GM18873 (cell line): ENCODE results near the gene ECE1.
"Not testable (repeated sequence)": the region's sequence is repeated elsewhere in the genome, so short reads cannot be mapped to it uniquely, and the experiment has no call there.

Source experiments
- ATAC-seq: cut with Tn5 transposase; IDR thresholded peaks from one replicate; pipeline ENCODE4 v1.9.1; 2021; ENCODE audit warnings: mild to moderate bottlenecking, moderate library complexity, moderate number of reproducible peaks; ENCODE audit not compliant: unreplicated experiment, low FRiP score

The ECE1 gene

GRCh38 chr1:21237446-21238088 lies 52.7 kb downstream of the ECE1 start:
- no peak for ATAC-seq

- no peak for ATAC-seq
Measured at GRCh38 chr1:21236178-21236577, 54.1 kb downstream of the ECE1 start.

- ATAC-seq: no peak
Measured at GRCh38 chr1:21234779-21235178, 55.5 kb downstream of the ECE1 start.

GRCh38 chr1:21233490-21233889 lies 56.8 kb downstream of the ECE1 start:
- ATAC-seq: no peak

DNA sequence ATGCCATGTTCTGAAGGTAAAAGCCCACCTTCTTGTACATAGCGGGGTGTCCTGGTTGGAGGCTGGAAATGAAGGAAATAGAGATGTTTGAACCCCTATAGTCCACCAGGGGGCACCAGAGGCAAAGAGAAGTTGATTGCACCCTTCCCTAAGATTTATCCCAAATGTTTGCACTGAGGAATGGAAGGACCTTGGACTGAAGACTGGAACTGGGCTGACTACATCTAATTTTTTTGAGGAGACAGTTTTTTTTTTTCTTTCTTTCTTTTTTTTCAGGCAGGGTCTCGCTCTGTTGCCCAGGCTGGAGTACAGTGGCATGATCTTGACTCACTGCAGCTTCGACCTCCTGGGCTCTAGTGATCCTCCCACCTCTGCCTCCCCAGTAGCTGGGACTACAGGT lies 58.2 kb downstream of the ECE1 start:
- ATAC-seq: no peak

- ATAC-seq: no peak
Measured at GRCh38 chr1:21229246-21230000, 60.8 kb downstream of the ECE1 start.

DNA sequence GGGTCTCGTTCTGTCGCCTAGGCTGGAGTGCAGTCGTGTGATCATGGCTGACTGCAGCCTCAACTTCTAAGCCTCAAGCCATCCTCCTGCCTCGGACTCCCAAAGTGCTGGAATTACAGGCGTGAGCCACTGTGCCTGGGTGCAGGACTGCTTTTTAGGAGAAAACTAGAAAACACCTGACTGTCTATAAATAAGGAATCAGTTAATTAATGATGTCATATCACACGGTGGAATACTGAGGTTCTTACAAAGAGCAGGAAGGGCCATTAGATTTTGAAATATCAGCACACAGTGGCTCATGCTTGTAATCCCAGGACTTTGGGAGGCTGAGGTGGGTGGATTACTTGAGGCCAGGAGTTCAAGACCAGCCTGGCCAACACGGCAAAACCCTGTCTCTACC lies 62.0 kb downstream of the ECE1 start:
- not testable (repeated sequence) for ATAC-seq

- no peak for ATAC-seq
Measured at GRCh38 chr1:21225065-21225464, 65.2 kb downstream of the ECE1 start.

GRCh38 chr1:21220815-21221214 lies 69.4 kb downstream of the ECE1 start:
- ATAC-seq: no peak

DNA sequence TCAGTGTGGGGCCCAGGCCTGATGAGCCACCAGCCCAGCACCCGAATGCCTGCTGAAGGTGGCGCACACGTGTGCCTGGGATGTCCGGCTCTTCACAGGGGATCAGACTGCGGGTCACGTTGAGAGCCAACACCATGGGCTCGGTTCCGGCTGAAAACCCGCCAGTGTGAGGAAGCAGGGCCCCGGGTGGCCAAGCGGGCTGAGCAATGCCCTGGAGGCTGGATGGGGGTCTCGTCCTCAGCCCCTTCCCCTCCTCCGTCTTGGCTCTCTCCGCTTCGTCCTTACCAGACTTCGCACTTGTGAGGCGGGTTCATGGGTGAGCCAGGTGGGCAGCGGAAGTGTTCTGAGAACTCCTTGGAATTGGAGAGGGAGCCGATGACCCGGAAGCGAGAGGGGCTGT lies 70.6 kb downstream of the ECE1 start:
- no peak for ATAC-seq

GRCh38 chr1:21217812-21218596 lies 72.3 kb downstream of the ECE1 start:
- ATAC-seq: no peak

DNA sequence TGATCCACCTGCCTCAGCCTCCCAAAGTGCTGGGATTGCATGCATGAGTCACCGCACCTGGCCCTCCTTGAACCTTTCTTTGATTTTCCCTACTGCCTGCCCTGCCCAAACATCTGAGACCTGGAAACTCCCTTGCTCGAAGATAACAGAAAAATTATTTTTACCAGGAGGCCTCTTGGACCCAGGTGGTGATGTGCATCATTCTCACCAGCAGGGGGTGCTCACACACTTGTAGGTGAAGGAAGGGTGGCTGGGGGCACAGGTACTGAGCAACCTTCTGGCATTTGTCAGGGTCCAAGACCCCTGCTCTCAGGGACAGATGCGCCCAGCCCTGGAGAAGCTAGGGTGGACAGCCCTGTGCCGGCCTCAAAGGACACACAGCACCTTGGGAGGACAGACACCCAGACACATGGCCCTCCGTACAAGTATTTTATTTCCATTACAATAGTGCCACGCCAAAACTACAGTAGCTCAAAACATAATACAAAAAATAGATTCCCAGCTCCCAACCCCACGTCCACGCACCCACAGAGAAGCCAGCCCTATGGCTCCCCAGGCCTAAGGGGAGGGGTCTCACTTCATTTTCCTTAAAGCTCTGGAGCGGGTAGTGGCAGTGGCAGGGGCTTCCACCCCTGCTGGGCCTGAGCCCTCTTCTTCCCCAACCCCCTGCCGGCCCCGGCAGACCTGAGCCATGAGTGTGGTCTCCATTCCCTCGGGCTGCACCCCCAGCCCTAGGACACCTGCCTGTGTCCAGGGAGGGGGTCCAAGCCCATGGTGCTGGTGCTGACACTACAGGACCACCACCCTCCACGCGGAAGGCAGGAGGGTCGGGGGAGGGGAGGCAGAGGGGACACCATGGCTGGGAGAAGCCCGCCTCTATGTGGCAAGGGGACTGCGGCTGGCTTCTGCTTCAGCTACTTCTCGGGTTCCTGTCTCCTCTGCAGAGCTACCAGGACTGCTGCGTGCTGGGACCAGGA lies 73.1 kb downstream of the ECE1 start:
- no peak for ATAC-seq

GRCh38 chr1:21212126-21212525 lies 78.1 kb downstream of the ECE1 start:
- no peak for ATAC-seq

DNA sequence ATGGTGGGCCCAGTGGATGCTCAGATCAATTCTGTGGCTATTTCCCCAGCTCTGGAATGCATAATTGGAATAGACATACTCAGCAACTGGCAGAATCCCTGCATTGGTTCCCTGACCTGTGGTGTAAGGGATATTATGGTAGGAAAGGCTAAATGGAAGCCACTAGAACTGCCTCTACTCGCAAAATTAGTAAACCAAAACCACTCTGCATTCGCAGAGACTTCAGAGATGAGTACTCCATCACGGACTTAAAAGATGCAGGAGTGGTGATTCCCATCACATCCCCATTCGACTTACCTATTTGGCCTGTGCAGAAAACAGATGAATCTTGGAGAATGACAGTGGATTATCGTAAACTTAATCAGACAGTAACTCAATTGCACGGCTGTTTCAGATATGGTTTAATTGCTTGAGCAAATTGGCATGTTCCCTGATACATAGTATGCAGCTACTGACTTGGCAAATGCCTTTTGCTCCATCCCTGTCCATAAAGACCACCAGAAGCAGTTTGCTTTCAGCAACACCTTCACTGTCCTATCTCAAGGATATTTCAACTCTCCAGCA lies 82.0 kb downstream of the ECE1 start:
- not testable (repeated sequence) for ATAC-seq

- ATAC-seq: no peak
Measured at GRCh38 chr1:21206117-21206516, 84.1 kb downstream of the ECE1 start.

DNA sequence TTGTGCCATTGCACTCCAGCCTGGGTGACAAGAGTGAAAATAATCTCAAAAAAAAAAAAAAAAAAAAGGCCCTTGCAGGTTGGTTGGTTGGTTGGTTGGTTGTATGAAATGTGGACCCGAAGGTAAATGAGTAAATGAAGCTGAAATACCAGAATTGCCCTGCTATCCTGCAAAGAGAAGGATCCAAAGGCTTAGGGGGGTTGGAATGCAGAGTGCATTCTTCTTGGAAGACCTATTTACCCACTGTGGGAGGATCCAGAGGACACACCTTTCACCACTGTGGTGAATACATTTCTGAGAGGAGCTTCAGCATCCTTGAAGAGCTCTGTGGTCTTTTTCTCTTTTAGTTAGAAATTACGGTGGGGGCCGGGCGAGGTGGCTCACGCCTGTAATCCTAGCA lies 84.8 kb downstream of the ECE1 start:
- no peak for ATAC-seq

- no peak for ATAC-seq
Measured at GRCh38 chr1:21201650-21202049, 88.6 kb downstream of the ECE1 start.

DNA sequence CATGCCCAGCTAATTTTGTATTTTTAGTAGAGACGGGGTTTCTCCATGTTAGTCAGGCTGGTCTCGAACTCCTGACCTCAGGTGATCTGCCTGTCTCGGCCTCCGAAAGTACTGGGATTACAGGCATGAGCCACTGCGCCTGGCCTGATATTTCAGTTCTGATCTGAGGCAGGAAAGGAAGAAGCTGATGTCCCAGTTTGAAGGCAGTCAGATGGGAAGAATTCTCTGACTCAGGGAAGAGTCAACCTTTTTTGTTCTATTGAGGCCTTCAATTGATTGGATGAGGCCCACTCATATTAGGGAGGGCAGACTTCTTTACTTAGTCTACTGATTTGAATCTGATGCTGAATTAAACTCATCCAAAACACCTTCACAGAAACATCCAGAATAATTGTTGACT lies 89.0 kb downstream of the ECE1 start:
- not testable (repeated sequence) for ATAC-seq

DNA sequence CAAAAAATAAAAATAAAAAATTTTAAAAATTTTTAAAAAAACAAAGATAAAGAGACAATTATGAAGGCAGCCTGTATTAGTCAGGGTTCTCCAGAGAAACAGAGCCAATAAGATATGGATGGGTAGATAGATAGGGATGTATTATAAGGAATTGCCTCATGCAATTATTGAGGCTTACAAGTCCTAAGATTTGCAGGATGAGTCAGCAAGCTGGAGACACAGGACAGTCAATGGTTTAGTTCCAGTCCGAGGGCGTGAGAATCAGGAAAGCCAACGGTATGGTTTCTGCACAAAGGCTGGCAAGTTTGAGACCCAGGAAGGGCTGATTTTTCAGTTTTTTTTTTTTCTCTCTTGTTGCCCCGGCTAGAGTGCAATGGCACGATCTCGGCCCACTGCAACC lies 89.5 kb downstream of the ECE1 start:
- no peak for ATAC-seq

- no peak for ATAC-seq
Measured at GRCh38 chr1:21198929-21199328, 91.3 kb downstream of the ECE1 start.
